SK-N-SH (cell line): ENCODE results near the gene ITGBL1. TPM values are rescaled to one million over a fixed set of nuclear protein-coding genes. Genes with fewer than 3 reads are reported as not detected.

ENCODE experiments used
- CTCF ChIA-PET: fragments of 300-600, 350-600 bp; formaldehyde crosslinking; extraction: SDS; loops from one replicate; lab custom pipeline; 2021; lab: Yijun Ruan, JAX
- POLR2A ChIA-PET: fragments of 350-600 bp; sonication (Branson Sonifier 250); formaldehyde crosslinking; extraction: SDS; loops from one replicate; lab custom pipeline; 2020; ENCODE audit warnings: antibody characterized with exemption, inconsistent platforms; lab: Yijun Ruan, JAX
- DNase-seq: peaks from one replicate; pipeline ENCODE4 v3.0.0; 2012
- H2AFZ ChIP-seq: fragments of 200-600 bp; sonication (generic); 2 replicates; pipeline ENCODE4 v1.8.1; 2016; ENCODE audit warnings: antibody characterized with exemption, mild to moderate bottlenecking, low read depth
- H3F3A ChIP-seq: fragments of 200-600 bp; sonication (generic); replicated peaks from 2 replicates; pipeline ENCODE3; 2016; ENCODE audit warnings: antibody characterized with exemption, mild to moderate bottlenecking; ENCODE audit not compliant: insufficient read depth
- H3K27ac ChIP-seq, 2 experiments: fragments of 200-500 bp in 1 of 2; fragments of 200-600 bp in 1 of 2; sonication (Bioruptor generic) in 1 of 2; sonication (generic), shearing (Covaris generic) in 1 of 2; 2 replicates each; pipeline versions ENCODE4 v1.5.1 to v1.6.1; 2014 to 2016; ENCODE audit warnings: low read depth in 2 of 2, inconsistent platforms in 1 of 2, low read length in 1 of 2, mild to moderate bottlenecking in 1 of 2, mixed read lengths in 1 of 2
- H3K27me3 ChIP-seq: fragments of 200-600 bp; sonication (generic), shearing (Covaris generic); 2 replicates; pipeline ENCODE4 v1.6.1; 2016; ENCODE audit warnings: mixed run types; ENCODE audit not compliant: insufficient read depth
- H3K36me3 ChIP-seq, 2 experiments: fragments of 200-500 bp in 1 of 2; fragments of 200-600 bp in 1 of 2; sonication (Bioruptor generic) in 1 of 2; sonication (generic) in 1 of 2; replicated peaks in 1 of 2; 2 replicates each; pipeline versions ENCODE3 to v1.5.1; 2014 to 2016; ENCODE audit warnings: low read length in 1 of 2, mild to moderate bottlenecking in 1 of 2; ENCODE audit not compliant: insufficient read depth in 2 of 2, control insufficient read depth in 1 of 2
- H3K4me1 ChIP-seq, 2 experiments: fragments of 200-500 bp in 1 of 2; fragments of 200-600 bp in 1 of 2; sonication (Bioruptor generic) in 1 of 2; sonication (generic), shearing (Covaris generic) in 1 of 2; 2 replicates each; pipeline versions ENCODE4 v1.5.1 to v1.6.1; 2014 to 2016; ENCODE audit warnings: low read depth in 1 of 2, low read length in 1 of 2, mixed run types in 1 of 2; ENCODE audit not compliant: insufficient read depth in 2 of 2, control insufficient read depth in 1 of 2
- H3K4me2 ChIP-seq: fragments of 200-600 bp; sonication (generic), shearing (Covaris generic); 2 replicates; pipeline ENCODE4 v1.6.1; 2017; ENCODE audit warnings: mixed run types
- H3K4me3 ChIP-seq, 2 experiments: fragments of 200-500 bp in 1 of 2; fragments of 200-600 bp in 1 of 2; sonication (Bioruptor generic) in 1 of 2; sonication (generic), shearing (Covaris generic) in 1 of 2; 2 replicates each; pipeline versions ENCODE4 v1.5.1 to v1.8.1; 2014 to 2016; ENCODE audit warnings: low read depth in 2 of 2, inconsistent platforms in 1 of 2, low read length in 1 of 2, mild to moderate bottlenecking in 1 of 2, mixed read lengths in 1 of 2, moderate library complexity in 1 of 2
- H3K79me2 ChIP-seq: fragments of 200-600 bp; sonication (generic); 2 replicates; pipeline ENCODE4 v1.8.1; 2017; ENCODE audit warnings: mild to moderate bottlenecking; ENCODE audit not compliant: insufficient read depth
- H3K9ac ChIP-seq: fragments of 200-600 bp; sonication (generic); 2 replicates; pipeline ENCODE4 v1.6.1; 2017; ENCODE audit warnings: mixed run types
- H3K9me2 ChIP-seq: fragments of 200-600 bp; sonication (generic); 2 replicates; pipeline ENCODE4 v1.6.1; 2017; ENCODE audit warnings: mixed run types
- H3K9me3 ChIP-seq: fragments of 200-600 bp; sonication (generic); 2 replicates; pipeline ENCODE4 v1.6.1; 2017; ENCODE audit warnings: mixed run types, mild to moderate bottlenecking, moderate library complexity
- H4K20me1 ChIP-seq: fragments of 200-600 bp; sonication (generic); 2 replicates; pipeline ENCODE4 v1.6.1; 2017; ENCODE audit warnings: mild to moderate bottlenecking, mixed run types; ENCODE audit not compliant: insufficient read depth
- EP300 ChIP-seq, 2 experiments: IDR thresholded peaks; 2 replicates each; pipeline versions ENCODE4 v1.4.0 to v1.6.1; 2012; ENCODE audit warnings: borderline replicate concordance in 1 of 2, low read depth in 1 of 2, low read length in 1 of 2
- FOSL2 ChIP-seq: IDR thresholded peaks from 2 replicates; pipeline ENCODE4 v1.4.0; 2012; ENCODE audit warnings: low read depth, mild to moderate bottlenecking, moderate library complexity, borderline replicate concordance
- FOXJ3 ChIP-seq: sonication (generic); formaldehyde crosslinking; IDR thresholded peaks from 2 replicates; pipeline ENCODE4 v1.5.1; 2020; ENCODE audit warnings: mild to moderate bottlenecking, missing genetic modification reagents
- GATA2 ChIP-seq: sonication (generic); formaldehyde crosslinking; IDR thresholded peaks from 2 replicates; pipeline ENCODE4 v1.5.0; 2020; ENCODE audit warnings: mild to moderate bottlenecking, missing genetic modification reagents
- JUND ChIP-seq: IDR thresholded peaks from 2 replicates; pipeline ENCODE4 v1.4.0; 2012
- MAX ChIP-seq: IDR thresholded peaks from 2 replicates; pipeline ENCODE4 v1.4.0; 2012; ENCODE audit warnings: low read depth
- MEF2A ChIP-seq: IDR thresholded peaks from 2 replicates; pipeline ENCODE4 v1.4.0; 2012; ENCODE audit warnings: low read depth, borderline replicate concordance
- NFIC ChIP-seq: IDR thresholded peaks from 2 replicates; pipeline ENCODE4 v1.4.0; 2012; ENCODE audit warnings: borderline replicate concordance
- PBX3 ChIP-seq: IDR thresholded peaks from 2 replicates; pipeline ENCODE4; 2012
- POLR2AphosphoS5 ChIP-seq: IDR thresholded peaks from 2 replicates; pipeline ENCODE4 v1.6.1; 2012; ENCODE audit warnings: low read depth, low read length
- RAD21 ChIP-seq: IDR thresholded peaks from 2 replicates; pipeline ENCODE4 v1.6.1; 2012; ENCODE audit warnings: mild to moderate bottlenecking, low read length
- REST ChIP-seq: IDR thresholded peaks from 2 replicates; pipeline ENCODE4 v1.6.1; 2012; ENCODE audit warnings: mild to moderate bottlenecking, low read depth, low read length, moderate library complexity
- RFX5 ChIP-seq: IDR thresholded peaks from 2 replicates; pipeline ENCODE4 v1.6.1; 2012; ENCODE audit warnings: mild to moderate bottlenecking, improper control_type of control experiment, low read length
- SIN3A ChIP-seq: IDR thresholded peaks from 2 replicates; pipeline ENCODE4 v1.6.1; 2012; ENCODE audit warnings: low read depth, mild to moderate bottlenecking, low read length, moderate library complexity, borderline replicate concordance
- TAF1 ChIP-seq: IDR thresholded peaks from 2 replicates; pipeline ENCODE4 v1.6.1; 2012; ENCODE audit warnings: low read depth, mild to moderate bottlenecking, low read length, moderate library complexity, borderline replicate concordance
- TEAD4 ChIP-seq: IDR thresholded peaks from 2 replicates; pipeline ENCODE4 v1.4.0; 2012; ENCODE audit warnings: mild to moderate bottlenecking, borderline replicate concordance; ENCODE audit not compliant: insufficient read depth
- USF1 ChIP-seq: IDR thresholded peaks from 2 replicates; pipeline ENCODE4 v1.4.0; 2012; ENCODE audit warnings: low read depth, borderline replicate concordance
- USF2 ChIP-seq: fragments of 150-350 bp; IDR thresholded peaks from 2 replicates; pipeline ENCODE4 v1.6.1; 2017; ENCODE audit warnings: antibody characterized with exemption, low read length, low read depth, borderline replicate concordance
- ZBTB33 ChIP-seq: IDR thresholded peaks from 2 replicates; pipeline ENCODE4 v1.4.0; 2012; ENCODE audit warnings: low read depth, borderline replicate concordance
- WGBS: methylation state at CpG from one replicate; pipeline ENCODE4 v1.1.6; 2017; ENCODE audit warnings: low lambda C conversion rate; 5-methylcytosine and 5-hydroxymethylcytosine counted together
- polyA plus RNA-seq, 3 experiments: library from polyadenylated mRNA; depleted of rRNA; stranded (reverse); fragments of >200 nt; gene quantifications; 2 replicates each; pipeline ENCODE4 v1.2.3, GENCODE V29; 2012

ITGBL1 gene
- polyA plus RNA-seq, 1 of the 3 experiments (the other 2 are of a cell fraction), result 78.7 TPM

GRCh38 chr13:101424381-101425155 lies 27.9 kb upstream of the ITGBL1 start:
- ChIA-PET POLR2A (no interaction called here), CTCF (no interaction called here)
- Histone ChIP-seq H4K20me1 (no peaks in the 10 kb centered on the region), H3F3A (no peaks in the 10 kb centered on the region), H3K36me3 (no peaks in the 10 kb centered on the region), H3K9ac (no peak overlapping the region), H3K4me2 (no peak overlapping the region), H3K79me2 (no peaks in the 10 kb centered on the region), H3K4me1 (no peaks in the 10 kb centered on the region), H2AFZ (no peak overlapping the region), H3K27me3 (no peaks in the 10 kb centered on the region), H3K4me3 (no peak overlapping the region), H3K27ac (no peak overlapping the region), H3K9me3 (no peaks in the 10 kb centered on the region), H3K9me2 (no peaks in the 10 kb centered on the region)
- WGBS, result 65% methylated on average over 6 of the region's 6 CpGs
- TF ChIP-seq NFIC (no peak), MEF2A (no peak), MAX (no peak), FOXJ3 (CRISPR knock-in tag) (no peak), JUND (no peak), EP300 (IDR thresholded peaks at IDR 0.05; ENCODE audit: borderline replicate concordance in 1 of 2, low read depth in 1 of 2, low read length in 1 of 2) (no peak), PBX3 (no peak), TAF1 (no peak), RAD21 (no peak), TEAD4 (no peak), POLR2AphosphoS5 (no peak), ZBTB33 (no peak), GATA2 (CRISPR knock-in tag) (no peak), REST (no peak), RFX5 (no peak), USF1 (no peak), SIN3A (no peak), USF2 (no peak), FOSL2 (no peak)
- DNase-seq, result no peak
